NT2/D1 (cell line): ENCODE measurements around the gene GRIPAP1.

ENCODE experiments used
- YY1 ChIP-seq: IDR thresholded peaks from 2 replicates; pipeline ENCODE4 v1.6.1; 2011; ENCODE audit not compliant: insufficient read length, insufficient read depth
- ZNF274 ChIP-seq: IDR thresholded peaks from 2 replicates; pipeline ENCODE4 v1.6.1; 2011; ENCODE audit warnings: mild to moderate bottlenecking, low read depth, low read length

- no peak for TF ChIP-seq ZNF274
- no peak for TF ChIP-seq YY1
Observed at GRCh38 chrX:49037883-49038475, 35.9 kb upstream of the GRIPAP1 start.
